ENCODE data around the gene MPPED2.

Gene MPPED2

GRCh38 chr11:30451167-30451566 is 135.0 kb downstream of the MPPED2 start:
- DNase-seq (ENCODE audit: low spot score) = no peak

- no peak for DNase-seq (ENCODE audit: low spot score)
These were observed 139.0 kb downstream of the MPPED2 start for GRCh38 chr11:30447058-30447640.

DNA sequence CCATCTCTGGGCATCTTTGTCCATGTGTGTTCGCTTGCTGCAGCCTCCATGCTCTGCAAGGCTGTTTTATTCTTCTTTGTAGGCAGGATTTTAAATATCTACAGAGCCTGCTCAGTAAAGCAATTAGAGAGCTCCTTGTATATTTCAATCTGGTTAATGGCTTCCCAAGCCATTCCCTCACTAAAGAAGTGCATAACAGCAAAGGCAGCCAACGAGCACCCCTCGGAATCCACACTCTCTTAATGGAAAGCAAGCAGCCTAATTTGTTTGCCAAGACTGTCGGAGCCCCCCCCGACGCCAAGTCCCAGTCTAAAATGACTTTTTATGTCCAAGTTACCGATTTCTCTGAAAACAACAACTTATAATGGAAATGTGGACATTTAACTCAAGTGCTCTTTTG is 139.6 kb downstream of the MPPED2 start:
- DNase-seq (ENCODE audit: low spot score) = no peak

GRCh38 chr11:30445056-30445455 is 141.1 kb downstream of the MPPED2 start:
- DNase-seq (ENCODE audit: low spot score) = no peak

DNA sequence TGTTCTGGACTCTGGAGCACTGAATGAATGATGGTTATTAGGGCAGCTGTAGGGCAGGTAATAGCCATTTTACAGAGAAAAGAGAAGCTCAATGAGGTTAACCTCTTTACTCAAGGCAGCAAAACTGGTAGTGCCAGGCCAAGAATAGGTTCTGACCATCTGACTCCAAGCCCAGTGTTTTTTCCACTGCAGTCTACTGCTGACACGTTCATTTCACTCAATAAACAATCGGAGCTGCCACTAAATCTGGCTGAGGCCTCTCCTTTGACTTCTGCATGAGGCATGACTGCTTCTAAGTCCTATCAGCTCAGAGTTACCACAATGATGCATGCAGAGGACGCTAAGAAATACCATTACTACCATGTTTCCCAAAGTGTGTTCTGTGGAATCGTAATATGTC is 145.6 kb downstream of the MPPED2 start:
- no peak for DNase-seq (ENCODE audit: low spot score)

DNA sequence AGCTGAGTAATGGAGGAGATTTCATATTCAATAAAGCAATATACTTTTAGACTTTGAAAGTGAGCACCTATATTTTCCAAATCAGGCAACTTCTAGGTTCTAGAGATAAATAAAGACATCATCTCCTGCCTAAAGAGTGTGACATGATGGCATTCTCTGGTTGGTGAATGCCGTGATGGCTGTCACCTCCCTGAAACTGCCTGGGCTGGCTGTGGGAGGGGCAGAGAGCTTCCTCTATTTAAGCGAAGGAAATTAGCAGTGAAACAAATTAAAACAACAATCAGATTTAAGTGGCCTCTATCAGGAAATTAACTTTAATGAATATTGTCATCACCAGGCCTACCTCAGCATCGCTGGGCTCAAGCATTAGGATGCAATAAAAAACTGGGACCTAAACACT is 149.4 kb downstream of the MPPED2 start:
- no peak for DNase-seq (ENCODE audit: low spot score)

DNA sequence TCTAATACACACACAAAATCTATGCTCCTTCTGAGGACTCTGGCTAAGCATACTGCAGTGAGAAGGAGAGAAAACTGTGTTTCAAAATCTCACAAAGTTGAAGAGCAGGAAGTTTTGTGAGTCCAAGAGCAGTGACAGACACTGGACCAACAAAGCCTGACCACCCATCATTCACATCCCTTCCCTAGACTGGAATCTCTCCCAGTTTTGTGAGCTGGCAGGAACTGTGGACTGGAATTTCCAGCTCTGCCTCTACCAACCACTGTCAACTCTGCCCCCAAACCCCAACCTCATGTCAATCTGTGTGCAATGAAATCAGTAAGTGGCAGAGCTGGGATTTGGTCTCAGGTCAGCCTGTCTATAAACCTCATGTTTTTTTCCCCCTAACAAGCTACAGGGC is 150.7 kb downstream of the MPPED2 start:
- no peak for DNase-seq (ENCODE audit: low spot score)

DNA sequence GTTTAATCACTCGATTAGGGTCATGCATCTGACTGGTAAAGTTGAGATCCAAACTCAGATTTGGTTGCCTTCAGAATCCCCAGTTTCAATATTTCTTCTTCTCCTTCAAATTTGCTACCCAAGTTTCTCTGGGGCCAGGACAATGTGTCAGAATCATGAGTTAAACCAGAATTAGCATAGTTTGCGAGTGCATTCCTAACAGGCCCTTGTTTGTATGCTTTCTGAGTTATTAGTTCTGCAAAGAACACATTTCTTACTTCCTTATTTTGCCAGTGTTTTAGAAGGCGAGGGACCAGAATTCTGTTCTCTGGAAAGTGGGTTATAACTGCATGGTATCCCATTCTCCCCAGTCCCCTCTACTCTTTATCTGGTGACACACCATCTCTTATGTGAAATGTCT is 151.3 kb downstream of the MPPED2 start:
- no peak for DNase-seq (ENCODE audit: low spot score)

DNA sequence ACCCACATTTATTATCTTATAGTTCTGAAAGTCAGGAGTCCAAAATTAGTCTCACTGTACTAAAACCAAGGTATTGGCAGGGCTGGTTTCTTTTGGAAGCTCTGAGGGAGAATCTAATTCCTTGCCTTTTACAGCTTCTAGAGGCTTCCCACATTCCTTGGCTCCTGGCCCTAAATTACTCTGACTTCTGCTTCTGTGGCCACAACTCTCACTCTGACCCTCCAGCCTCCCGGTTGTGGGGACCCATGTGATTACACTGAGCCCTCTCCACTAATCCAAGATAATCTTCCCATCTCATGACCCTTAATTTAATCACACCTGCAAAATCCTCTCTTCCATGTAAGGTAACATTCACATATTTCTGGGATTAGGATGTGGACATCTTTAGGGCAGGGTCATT is 152.3 kb downstream of the MPPED2 start:
- no peak for DNase-seq (ENCODE audit: low spot score)

DNA sequence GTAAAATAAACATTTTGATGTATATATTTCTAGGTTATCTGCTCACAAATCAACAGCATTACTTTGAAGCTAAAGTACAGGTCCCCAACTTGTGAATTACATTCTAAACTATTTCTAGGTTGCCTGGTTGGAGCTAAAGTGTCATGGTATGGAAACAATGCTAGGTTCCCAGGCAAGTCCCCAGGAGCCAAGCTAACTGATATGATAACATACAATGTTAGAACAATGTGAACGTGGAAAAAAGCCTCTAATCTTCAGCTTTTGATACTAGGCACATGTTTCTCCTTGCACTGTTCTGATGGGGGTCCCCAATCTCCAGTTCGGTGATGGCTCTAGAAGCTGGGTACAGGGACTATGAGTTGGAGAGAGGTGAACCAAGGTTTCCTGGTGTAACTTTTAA is 153.4 kb downstream of the MPPED2 start:
- no peak for DNase-seq (ENCODE audit: low spot score)

DNA sequence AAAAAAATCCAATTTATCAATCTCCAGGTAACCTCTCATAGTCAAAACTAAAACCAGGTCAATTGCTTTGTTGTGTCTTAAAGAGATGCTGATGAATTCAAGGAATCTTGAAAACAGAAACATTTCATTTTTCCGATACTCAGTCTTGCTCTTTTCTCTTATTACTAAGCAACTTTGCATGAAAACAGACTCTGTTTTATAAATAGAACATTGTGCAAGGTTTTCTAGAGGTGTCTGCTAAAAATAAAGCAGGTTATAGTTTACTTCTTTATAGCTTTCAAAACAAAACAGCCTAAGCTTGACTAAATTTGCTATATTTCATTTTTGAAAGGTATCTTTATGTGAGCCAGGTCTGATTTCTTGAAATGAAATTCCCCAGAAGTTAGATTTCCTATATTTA is 154.0 kb downstream of the MPPED2 start:
- DNase-seq (ENCODE audit: low spot score) = no peak

DNA sequence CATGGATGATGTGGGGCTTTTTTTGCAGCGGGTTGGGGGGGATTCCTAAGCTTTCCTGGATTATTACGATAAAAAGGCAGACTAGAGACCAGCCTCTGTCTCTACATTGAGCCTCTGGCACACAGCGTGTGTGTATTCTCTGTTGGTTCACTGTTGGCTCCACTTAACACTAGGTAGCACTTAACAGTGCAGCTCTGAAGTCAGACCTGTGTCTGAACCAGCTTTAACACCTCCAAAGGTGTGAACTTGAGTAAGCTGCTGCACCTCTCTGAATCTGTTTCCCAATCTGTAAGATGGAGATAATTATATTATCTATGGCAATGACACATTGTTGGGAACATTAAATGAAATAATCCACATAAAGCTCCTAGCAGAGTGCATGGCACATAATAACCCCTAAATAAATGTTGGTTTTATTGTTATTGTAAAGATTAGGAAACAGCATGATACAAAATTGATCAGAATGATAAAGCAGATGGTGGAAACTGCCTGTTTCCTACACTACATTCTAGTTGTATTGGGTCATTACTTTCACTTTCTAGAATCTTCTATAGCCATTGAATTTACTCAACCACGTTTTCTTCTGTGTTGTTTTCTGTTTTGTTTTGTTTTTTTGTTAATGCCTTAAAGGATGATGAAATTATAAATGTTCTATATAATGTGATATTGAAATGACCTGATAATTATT is 154.9 kb downstream of the MPPED2 start:
- no peak for DNase-seq (ENCODE audit: low spot score)

GRCh38 chr11:30429550-30429949 is 156.6 kb downstream of the MPPED2 start:
- DNase-seq (ENCODE audit: low spot score) = no peak

DNA sequence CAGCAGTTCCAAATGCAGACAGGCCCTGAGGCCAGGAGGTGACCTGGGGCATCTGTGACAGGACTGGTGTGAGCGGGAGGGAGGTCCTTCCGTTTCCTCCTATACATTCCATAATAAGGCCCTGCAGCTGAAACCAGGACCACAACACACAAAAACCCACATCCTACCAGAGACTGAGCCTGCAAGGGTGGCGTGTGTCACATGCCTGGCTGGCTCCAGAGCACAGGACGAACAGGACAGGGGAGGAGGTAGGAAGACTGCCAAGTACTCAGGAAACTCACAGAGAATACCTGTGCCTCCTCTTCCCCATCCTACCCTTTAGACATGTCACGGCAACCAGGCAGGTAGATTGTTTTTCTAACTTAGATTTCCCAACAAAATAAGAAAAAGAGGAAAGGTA is 159.4 kb downstream of the MPPED2 start:
- no peak for DNase-seq (ENCODE audit: low spot score)

DNA sequence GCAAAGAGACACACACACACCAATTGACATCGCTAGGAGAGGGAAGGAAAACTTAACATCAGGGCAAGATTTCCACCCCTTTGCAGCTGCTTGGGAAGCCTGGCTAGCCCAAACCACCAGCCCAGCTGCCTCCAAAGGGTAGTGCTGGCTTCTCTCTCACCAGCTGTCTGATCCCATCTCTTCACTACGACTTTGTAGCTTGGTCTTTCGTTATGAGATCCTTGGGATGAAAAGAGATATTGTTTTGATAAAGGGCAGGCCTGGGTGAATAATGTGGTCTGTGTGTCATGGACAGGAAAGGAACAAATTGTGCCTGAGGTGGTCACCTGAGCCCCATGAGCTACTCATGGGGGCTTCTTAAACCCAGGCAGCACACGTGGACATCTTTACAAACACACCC is 161.3 kb downstream of the MPPED2 start:
- DNase-seq (ENCODE audit: low spot score) = no peak

DNA sequence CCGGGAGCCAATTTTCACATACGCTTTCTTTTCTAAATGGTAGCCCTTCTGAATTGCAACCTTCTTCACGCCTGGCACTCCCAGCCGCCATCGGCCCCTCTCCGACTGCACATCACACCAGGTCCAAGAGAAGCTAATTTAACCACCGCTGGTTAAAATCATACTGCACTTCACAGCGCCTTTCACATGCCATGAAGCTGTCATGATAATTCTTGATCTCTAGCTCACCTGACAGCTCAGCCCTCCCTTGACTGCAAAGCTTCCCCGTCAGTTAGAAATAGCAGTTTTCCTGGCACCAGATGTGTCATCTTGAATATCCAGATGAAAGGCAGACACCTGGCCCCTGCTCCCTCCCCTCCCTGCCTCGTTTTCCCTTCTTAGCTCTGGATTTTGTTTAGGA is 161.8 kb downstream of the MPPED2 start:
- DNase-seq (ENCODE audit: low spot score) = no peak

DNA sequence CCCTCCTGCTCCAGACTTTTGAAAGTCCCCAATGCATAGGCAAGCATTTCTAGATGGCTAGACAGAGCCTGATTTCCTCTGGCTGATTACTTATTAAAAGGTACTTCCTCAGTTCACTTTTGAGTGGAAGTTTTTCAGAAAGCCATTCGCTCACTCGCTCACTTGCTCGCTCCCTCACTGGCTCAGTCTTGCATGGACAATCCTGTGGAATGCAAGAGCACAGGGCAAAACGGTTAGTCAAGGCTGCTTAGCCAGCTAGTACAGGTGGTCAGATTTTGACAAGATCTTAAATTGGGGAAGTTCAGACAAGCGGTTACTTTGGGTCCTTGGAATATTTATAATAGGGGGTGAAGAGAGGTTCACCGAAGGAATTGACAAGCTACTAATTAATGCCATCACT is 162.3 kb downstream of the MPPED2 start:
- DNase-seq (ENCODE audit: low spot score) = no peak

GRCh38 chr11:30423279-30423648 is 162.9 kb downstream of the MPPED2 start:
- no peak for DNase-seq (ENCODE audit: low spot score)

GRCh38 chr11:30422447-30423278 is 163.5 kb downstream of the MPPED2 start:
- no peak for DNase-seq (ENCODE audit: low spot score)

DNA sequence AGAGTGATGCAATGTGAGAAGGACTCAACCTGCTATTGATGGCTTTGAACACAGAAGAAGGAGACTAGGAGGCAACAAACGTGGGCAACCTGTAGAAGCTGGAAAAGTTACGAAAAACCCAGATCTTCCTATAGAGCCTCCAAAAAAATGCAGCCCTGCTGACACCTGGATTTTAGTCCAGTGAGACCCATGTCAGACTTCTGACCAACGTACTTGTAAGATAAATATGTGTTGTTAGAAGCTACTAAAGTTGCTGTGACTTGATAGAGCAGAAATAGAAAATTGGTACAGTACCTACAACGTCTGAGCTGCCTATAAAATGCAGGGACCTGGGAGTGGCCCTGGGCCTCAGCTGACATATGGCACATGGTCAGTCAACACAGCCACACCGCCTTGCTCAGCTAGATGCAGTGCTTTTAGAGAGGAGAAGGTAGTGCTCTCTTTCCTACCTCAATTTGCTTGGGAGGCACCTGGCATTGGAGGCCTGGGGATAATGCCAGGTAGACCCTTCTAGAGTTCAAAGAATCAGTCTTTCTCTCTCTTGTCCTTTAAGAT is 165.8 kb downstream of the MPPED2 start:
- no peak for DNase-seq (ENCODE audit: low spot score)

DNA sequence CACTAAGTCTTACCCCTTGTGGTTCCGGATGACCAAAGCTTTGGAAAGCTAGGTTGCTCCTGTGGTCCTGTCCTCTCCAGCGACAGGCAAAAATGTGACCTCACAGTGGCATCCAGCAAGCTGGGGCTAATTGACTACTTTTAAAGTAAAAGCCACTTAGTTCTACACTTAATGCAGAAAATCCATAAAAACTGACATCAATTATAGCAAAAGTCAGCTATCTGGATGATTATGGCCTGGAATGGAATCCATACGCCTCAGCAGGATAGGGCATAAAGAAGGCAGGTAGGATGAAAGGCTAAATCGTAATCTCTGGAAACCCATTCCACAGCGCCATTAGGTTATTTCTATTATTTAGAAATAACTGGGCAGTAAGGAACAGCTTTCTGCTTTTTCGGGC is 171.3 kb downstream of the MPPED2 start:
- no peak for DNase-seq (ENCODE audit: low spot score)

GRCh38 chr11:30414244-30414643 is 171.9 kb downstream of the MPPED2 start:
- DNase-seq (ENCODE audit: low spot score) = no peak

GRCh38 chr11:30412509-30412908 is 173.6 kb downstream of the MPPED2 start:
- DNase-seq (ENCODE audit: low spot score) = no peak
